Pancreas (tissue), 10 donors: ENCODE data around the gene CPT1A. TPM values are rescaled to one million over a fixed set of nuclear protein-coding genes. Genes with fewer than 3 reads are reported as not detected.
A peak's percentile ranks its signal among the peaks of the same experiment; 100 is the strongest.
"Not testable (repeated sequence)": the region's sequence is repeated elsewhere in the genome, so short reads cannot be mapped to it uniquely, and the experiment has no call there.

ENCODE experiments used
- ATAC-seq, 4 donors: fragments of 200-7000 bp; cut with Tn5 transposase; one replicate each; pipeline versions ENCODE4 v1.8.0 to v1.9.1; 2020; ENCODE audit warnings: mild to moderate bottlenecking in 4 of 4, moderate library complexity in 4 of 4
- DNase-seq, 6 donors: peaks; one replicate each; pipeline ENCODE4 v3.0.0-alpha.2; 2020
- FAIRE-seq: peaks from 2 replicates; lab custom pipeline; 2012; peaks lifted over from hg19 to GRCh38; lab: Jason Lieb, UNC
- H3K27ac ChIP-seq, 4 donors: fragments of 200-600 bp; sonication (generic); 1 replicate in 3 of 4; 2 replicates in 1 of 4; pipeline versions ENCODE4 v1.5.0 to v1.8.0; 2020
- H3K27me3 ChIP-seq, 4 donors: fragments of 200-600 bp; one replicate each; pipeline ENCODE4 v1.8.0; 2021
- H3K36me3 ChIP-seq, 3 donors: fragments of 200-600 bp; sonication (generic) in 1 of 3; one replicate each; pipeline versions ENCODE4 v1.5.0 to v1.8.0; 2020 to 2021
- H3K4me1 ChIP-seq, 3 donors: fragments of 200-600 bp; one replicate each; pipeline ENCODE4 v1.8.0; 2021
- H3K4me3 ChIP-seq, 4 donors: fragments of 200-600 bp; sonication (generic) in 2 of 4; one replicate each; pipeline versions ENCODE4 v1.5.0 to v1.8.0; 2020 to 2021
- H3K9me3 ChIP-seq, 4 donors: fragments of 200-600 bp; one replicate each; pipeline ENCODE4 v1.8.0; 2021
- CTCF ChIP-seq, 4 donors: fragments of 200-600 bp; sonication (generic) in 3 of 4; IDR thresholded peaks; one replicate each; pipeline versions ENCODE4 v1.5.0 to v1.8.0; 2021; ENCODE audit warnings: antibody characterized with exemption in 4 of 4
- WGBS, 2 donors: extraction: QIAGEN DNeasy Blood & Tissue Kit; methylation state at CpG; one replicate each; pipeline ENCODE4 v1.1.7; 2013; 5-methylcytosine and 5-hydroxymethylcytosine counted together
- intact Hi-C, 3 donors: fragments of 100-400 bp; cut with DNase I; formaldehyde crosslinking; loops; one replicate each; pipeline versions ENCODE4 v1.11.1 to v1.14.2; 2022
- polyA plus RNA-seq, 2 donors: library from polyadenylated mRNA; stranded (reverse); fragments of 200-250 nt; gene quantifications; one replicate each; pipeline ENCODE4 v1.2.3, GENCODE V29; 2013
- total RNA-seq, 6 donors: library from RNA; stranded (reverse); fragmentation: NEBNext Ultra II Directional in 4 of 6; extraction: Animal tissue kit (Norgen Biotek cat#: 25700) in 4 of 6; gene quantifications; one replicate each; pipeline versions ENCODE4 v1.2.1 to v1.2.4, GENCODE V29; 2021 to 2023
- donor health status: healthy with polysubstance abuse.
- donor health status: DM: no; HTN: no; CAD: no; lungs with moderate emphysema.
- donor health status: DM: no; HTN: no; CAD: no.
- donor health status: control.
- donor health status: control.
- donor health status: Bipolar disorder and iron deficiency.
- donor health status: DM: yes; HTN: yes; CAD: no.
- donor health status: DM: no; HTN: no; CAD: no.
- donor health status: DM: no; HTN: no; CAD: no.
- donor health status: DM: yes; HTN: yes; CAD: no.

Gene CPT1A
- total RNA-seq, result 10 to 100 TPM; 16.9 to 33.7 (median 22.7) TPM
- polyA plus RNA-seq, result 10 to 100 TPM in 1 of 2 donors, 1 to 10 TPM in 1; 9.5 to 15.6 TPM

DNA sequence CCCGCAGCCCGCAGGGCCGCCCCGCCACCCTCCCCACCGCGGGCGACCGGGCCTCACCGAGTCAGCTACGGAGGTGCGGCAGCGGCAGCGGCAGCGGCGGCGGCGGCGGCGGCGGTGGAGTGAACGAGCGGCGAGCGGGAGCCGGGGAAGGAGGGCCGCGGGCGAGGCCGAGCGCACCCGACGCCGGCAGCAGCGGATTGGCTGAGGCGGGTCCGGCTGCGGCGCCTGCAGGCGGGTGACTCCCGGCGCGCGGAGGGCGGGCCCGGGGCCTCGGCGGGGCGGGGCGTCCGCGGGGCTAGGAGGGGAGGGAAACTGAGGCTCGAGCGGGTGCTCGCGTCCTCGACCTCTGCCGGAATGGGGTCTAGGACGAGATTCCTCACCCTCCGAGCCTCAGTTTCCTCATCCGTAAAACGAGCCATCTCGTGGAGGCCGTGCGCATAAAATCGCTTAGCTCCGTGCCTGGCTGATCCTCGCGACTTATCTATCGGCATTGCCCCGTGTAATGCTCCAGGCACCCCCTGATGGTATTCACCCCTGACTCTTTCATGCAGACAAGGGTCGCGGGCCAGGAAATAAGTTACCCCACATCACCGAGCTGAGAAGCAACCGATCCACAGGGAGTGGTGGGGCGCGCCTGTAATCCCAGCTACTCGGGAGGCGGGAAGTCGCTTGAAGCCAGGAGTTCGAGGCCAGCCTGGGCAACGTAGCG lies at the start of gene CPT1A:
TSS of gene CPT1A (minus strand) at position 199 of the 709 bp plus-strand sequence. CDS start 26,442 bp downstream, outside the sequence.
- Histone ChIP-seq H3K9me3 (no peaks in the 10 kb centered on the region), H3K27ac (peak within 1 kb of the TSS; percentile 93 to 99 (median 94)), H3K27me3 (no peaks in the 10 kb centered on the region), H3K36me3 (no peaks in the 10 kb centered on the region), H3K4me1 (peaks cover 12 to 28% (median 18%) of the 10 kb centered on the region in 3 donors), H3K4me3 (peak within 1 kb of the TSS; percentile 49 to 79 (median 66))
- no peak for TF ChIP-seq CTCF (IDR thresholded peaks at IDR 0.05)
- WGBS, 2 donors, result 7 to 13% methylated on average over 45 to 82 of the region's 82 CpGs
- DNase-seq, result peak; percentile 71 to 91 (median 80)
- FAIRE-seq, result no peak
- intact Hi-C loops, result no loop called here
- peak; percentile 18 to 55 (median 42) for ATAC-seq

DNA sequence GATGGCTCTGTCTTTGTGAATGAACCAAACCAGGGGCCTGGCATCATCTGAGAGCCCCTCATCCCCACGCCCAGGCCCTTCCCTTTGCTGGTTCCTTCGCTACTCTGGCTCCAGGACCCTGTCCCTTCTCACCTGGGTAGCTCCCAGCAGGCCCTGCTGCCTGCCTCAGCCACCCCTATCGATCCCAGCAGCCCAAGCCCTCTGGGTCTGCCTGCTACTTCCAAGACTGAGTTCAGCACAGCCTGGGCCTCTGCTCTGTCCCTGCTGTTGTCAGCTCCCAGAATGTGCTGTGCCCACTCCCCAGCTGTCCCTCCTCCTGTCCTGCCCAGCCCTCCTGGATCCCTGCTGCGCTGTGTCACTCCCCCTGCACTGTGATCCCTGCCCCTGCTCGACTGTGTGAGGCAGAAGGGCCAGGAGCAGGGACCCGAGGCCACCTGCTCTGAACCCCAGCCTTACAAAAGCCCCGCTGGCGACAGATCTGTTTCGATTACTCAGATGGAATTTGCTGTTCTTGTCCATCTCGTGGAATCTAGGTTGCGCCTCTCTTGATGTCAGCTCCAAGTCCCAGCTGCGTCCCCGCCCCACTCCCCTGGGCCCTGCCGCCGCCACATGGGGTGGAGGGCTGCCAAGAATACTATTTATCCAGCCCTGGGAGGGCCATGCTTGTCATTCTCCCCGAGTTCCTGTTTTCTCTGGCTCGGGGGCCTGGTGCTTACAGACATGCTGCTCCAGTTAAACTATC lies 48.9 kb upstream of the CPT1A start:
- Histone ChIP-seq H3K4me1 (no peaks in the 10 kb centered on the region), H3K27ac (peak overlapping the region; percentile 17 to 54 (median 30)), H3K9me3 (no peaks in the 10 kb centered on the region), H3K27me3 (no peaks in the 10 kb centered on the region), H3K36me3 (peaks cover 0 to 22% (median 18%) of the 10 kb centered on the region in 3 donors), H3K4me3 (no peak overlapping the region)
- DNase-seq (peak in 4 of 6 donors; percentile 26 to 65 (median 52)), FAIRE-seq (no peak), ATAC-seq (peak; percentile 76 to 91 (median 84))
- intact Hi-C loops, result no loop called here
- no peak for TF ChIP-seq CTCF (IDR thresholded peaks at IDR 0.05)
- WGBS, 2 donors, result 65 to 70% methylated on average over 17 of the region's 17 CpGs

DNA sequence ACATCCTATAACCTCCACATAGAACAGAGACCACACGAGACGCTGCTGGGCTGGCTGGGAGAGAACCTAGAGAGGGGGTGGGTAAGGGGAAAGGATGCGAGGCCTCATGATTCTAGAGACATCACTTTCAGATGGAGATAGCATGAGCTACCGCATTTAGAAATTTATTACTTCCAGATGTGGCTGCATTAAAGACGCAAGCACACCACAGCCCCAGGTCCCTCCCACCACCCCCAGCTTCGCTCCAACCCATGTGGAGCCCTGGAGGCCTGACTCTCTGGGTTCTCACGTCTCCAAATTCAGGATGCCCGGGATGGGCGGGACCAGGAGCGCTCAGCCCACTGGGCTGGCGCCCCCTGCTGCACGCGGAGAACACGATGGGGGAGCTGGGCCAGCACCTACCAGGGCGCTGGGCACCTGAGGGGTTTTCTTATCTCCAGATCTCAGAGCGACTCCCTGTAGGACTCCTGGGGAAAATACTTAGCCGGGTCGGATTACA lies 48.3 kb upstream of the CPT1A start:
- DNase-seq (no peak), ATAC-seq (peak in 3 of 4 donors; percentile 53 to 66 (median 55)), FAIRE-seq (no peak)
- TF ChIP-seq CTCF (IDR thresholded peaks at IDR 0.05), result no peak
- intact Hi-C loops, result no loop called here
- Histone ChIP-seq H3K36me3 (peaks cover 0 to 16% (median 15%) of the 10 kb centered on the region in 3 donors), H3K9me3 (no peaks in the 10 kb centered on the region), H3K4me3 (no peak overlapping the region), H3K4me1 (no peaks in the 10 kb centered on the region), H3K27ac (peak overlapping the region in 1 of 4 donors; percentile 17), H3K27me3 (no peaks in the 10 kb centered on the region)
- WGBS, 2 donors, result 69 to 75% methylated on average over 18 of the region's 18 CpGs

- H3K36me3 ChIP-seq, H3K9me3 ChIP-seq, FAIRE-seq, H3K4me1 ChIP-seq, H3K27ac ChIP-seq, H3K27me3 ChIP-seq, intact Hi-C loops, H3K4me3 ChIP-seq, ATAC-seq, DNase-seq: not testable (repeated sequence)
- WGBS, 2 donors, result 91 to 96% methylated on average over 15 of the region's 15 CpGs
Measured at GRCh38 chr11:68884827-68885226, 43.1 kb upstream of the CPT1A start.

DNA sequence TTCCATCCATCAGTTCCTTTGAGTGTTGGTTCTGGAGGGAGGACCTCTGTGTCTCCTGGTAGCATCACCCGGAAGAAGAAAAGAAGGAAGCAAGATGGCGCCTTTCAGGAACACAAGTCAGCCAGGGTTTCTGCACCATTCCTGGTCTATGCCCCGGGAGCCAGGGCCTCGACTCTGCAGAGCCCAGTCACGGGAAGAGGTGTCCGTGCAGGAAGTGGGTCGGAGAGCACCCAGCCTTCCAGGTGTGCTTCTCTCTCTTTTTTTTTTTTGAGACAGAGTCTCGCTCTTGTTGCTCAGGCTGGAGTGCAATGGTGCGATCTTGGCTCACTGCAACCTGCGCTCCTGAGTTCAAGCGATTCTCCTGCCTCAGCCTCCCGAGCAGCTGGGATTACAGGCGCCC lies 40.7 kb upstream of the CPT1A start:
- no peak for DNase-seq
- ATAC-seq, result no peak
- no peaks in the 10 kb centered on the region for H3K9me3 ChIP-seq
- 86 to 92% methylated on average over 13 of the region's 13 CpGs for WGBS, 2 donors
- intact Hi-C loops, result no loop called here
- H3K36me3 ChIP-seq, result no peaks in the 10 kb centered on the region
- FAIRE-seq, result no peak
- no peak overlapping the region for H3K4me3 ChIP-seq
- H3K4me1 ChIP-seq, result no peaks in the 10 kb centered on the region
- H3K27ac ChIP-seq, result no peak overlapping the region
- H3K27me3 ChIP-seq, result no peaks in the 10 kb centered on the region
- TF ChIP-seq CTCF (IDR thresholded peaks at IDR 0.05), result no peak
